Midbrain (tissue), 1 donor: Measurements from ENCODE around the gene SLC26A8.
"Not testable (repeated sequence)": the region's sequence is repeated elsewhere in the genome, so short reads cannot be mapped to it uniquely, and the experiment has no call there.

Experiments used
- DNase-seq: peaks from one replicate; lab custom pipeline; 2025; lab: John Stamatoyannopoulos, UW

Gene SLC26A8

DNA sequence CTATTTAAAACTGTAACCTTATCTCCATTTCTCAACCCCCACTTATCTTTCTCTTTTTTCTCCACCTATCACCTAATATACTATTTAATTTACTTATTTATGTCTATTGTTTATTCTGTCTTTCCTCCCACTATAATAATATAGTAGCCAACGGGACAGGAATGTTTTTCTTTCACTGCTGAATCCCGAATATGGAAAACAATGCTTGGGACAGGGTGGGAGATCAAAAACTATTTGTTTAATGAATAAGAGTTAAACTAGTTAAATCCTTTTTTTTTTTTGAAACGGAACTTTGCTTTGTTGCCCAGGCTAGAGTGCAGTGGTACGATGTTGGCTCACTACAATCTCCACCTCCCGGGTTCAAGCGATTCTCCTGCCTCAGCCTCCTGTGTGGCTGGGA, 109.9 kb downstream of the SLC26A8 start:
- DNase-seq: no peak

DNA sequence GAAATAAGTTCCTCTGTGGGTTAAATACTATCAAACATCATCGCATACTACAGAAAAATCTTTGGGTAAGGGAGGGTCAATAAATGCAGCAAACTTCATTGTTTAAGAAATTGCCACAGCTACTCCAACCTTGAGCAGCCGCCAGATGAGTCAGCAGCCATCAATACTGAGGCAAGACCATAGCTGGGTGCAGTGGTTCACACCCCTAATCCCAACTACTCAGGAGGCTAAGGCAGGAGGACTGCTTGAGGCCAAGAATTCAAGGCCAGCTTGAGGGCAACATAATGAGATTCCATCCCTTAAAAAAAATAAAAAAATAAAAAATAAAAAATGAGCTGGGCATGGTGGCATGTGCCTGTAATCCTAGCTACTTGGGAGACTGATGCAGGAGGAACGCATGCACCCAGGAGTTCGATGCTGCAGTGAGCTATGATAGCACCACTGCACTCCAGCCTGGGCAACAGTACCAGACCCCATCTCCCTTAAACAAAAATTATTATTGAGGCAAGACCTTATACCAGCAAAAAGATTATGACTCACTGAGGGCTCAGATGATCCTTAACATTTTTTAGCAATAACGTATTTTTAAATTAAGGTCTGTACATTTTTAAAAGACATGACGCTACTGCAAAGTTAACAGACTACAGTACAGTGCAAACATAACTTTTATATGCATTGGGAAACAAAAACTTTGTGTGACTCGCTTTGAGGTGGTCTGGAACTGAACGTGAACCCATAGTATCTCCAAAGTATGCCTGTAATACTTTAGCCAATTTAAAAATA, 112.4 kb downstream of the SLC26A8 start:
- DNase-seq: no peak

- not testable (repeated sequence) for DNase-seq
Measured at GRCh38 chr6:35909571-35909970, 114.9 kb downstream of the SLC26A8 start.

GRCh38 chr6:35908753-35909401, 115.6 kb downstream of the SLC26A8 start:
- DNase-seq: not testable (repeated sequence)

- DNase-seq: no peak
Measured at GRCh38 chr6:35907750-35908149, 116.7 kb downstream of the SLC26A8 start.

DNA sequence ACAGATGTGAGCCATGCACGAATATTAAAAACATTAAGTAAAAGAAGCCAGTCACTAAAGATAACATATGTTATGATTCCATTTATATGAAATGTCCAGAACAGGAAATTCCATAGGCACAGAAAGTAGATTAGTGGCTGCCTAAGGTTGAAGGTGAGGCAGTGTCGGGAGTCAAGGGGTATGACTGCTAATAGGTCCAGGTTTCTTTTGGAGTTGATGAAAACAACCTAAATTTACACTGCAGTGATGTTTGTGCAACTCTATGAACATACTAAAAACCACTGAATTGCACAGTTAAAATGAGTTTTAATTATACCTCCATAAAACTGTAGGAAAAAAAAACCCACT, 118.0 kb downstream of the SLC26A8 start:
- no peak for DNase-seq

GRCh38 chr6:35905841-35906498, 118.5 kb downstream of the SLC26A8 start:
- DNase-seq: no peak

GRCh38 chr6:35905141-35905785, 119.2 kb downstream of the SLC26A8 start:
- DNase-seq: no peak

DNA sequence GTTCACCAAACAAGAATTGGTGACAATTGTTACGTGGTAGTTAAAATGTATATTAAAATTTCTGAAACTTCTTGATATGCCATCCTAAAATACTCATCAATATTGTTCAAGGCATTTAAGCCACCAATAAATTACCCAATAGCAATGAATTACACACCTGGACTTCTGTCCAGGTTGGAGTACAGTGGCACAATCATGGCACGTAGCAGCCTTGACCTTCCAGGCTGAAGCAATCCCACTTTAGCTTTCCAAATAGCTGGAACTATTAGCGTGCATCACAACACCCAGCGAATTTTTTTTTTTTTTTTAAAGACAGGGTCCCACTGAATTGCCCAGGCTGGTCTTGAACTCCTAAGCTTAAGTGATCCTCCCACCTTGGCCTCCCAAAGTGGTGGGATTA, 120.8 kb downstream of the SLC26A8 start:
- DNase-seq: no peak

GRCh38 chr6:35900448-35900847, 124.0 kb downstream of the SLC26A8 start:
- DNase-seq: no peak

DNA sequence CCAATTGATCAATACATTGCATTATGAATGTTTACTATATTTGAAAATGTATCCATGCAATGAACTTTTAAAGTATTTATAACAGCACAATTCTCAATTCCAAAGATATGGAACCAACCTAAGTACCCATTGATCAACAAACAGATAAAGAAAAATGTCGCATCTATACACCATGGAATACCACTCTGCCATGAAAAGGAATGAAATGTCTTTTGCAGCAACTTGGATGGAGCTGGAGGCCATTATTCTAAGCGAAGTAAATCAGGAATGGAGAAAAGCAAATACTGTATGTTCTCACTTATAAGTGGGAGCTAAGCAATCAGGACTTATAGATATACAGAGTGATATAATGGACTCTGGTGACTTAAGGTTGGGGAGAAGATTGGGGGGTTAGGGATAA, 126.4 kb downstream of the SLC26A8 start:
- no peak for DNase-seq

GRCh38 chr6:35897486-35897885, 127.0 kb downstream of the SLC26A8 start:
- DNase-seq: no peak

- DNase-seq: no peak
Measured at GRCh38 chr6:35897036-35897435, 127.4 kb downstream of the SLC26A8 start.

DNA sequence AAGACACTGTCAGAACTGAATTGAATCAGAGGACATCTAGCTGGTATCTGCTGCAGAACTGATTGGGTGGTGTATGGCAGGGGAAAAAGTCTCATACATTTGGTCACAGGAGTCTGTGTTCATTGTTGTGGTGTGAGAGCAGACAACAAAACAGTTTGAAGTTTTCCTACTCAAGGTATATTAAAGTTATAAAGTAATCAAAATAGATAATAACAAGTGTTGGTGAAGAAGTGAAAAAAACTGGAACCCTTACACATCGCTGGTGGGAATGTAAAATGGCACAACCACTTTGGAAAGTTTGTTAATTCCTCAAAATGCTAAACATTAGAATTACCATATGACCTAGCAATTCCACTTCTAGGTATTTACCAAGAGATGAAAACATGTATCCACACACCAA, 128.2 kb downstream of the SLC26A8 start:
- no peak for DNase-seq

DNA sequence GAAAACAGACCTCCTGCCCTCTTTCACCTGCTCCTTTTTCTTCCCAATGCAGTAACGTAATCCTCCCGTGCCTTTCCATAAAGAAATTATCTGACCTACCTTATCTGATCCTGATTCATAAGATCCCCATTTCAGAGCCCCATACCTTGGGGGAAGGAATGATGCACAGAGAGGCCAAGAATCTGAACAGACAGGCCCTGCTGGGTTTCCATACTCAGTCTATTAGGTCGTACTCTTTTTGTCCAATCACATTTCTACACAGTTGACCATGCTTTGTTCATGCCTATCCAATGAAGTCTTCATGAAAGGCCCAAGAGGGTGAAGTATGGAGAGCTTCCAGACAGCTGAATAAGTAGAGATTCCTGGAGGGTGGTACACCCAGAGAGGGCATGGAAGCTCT, 128.9 kb downstream of the SLC26A8 start:
- no peak for DNase-seq

- no peak for DNase-seq
Measured at GRCh38 chr6:35894776-35895175, 129.7 kb downstream of the SLC26A8 start.
